WTC11 (cell line): ENCODE data around the gene PPIG. TPM values are rescaled to one million over a fixed set of nuclear protein-coding genes. Genes with fewer than 3 reads are reported as not detected.

Source experiments
- ATAC-seq: fragments of 200-7000 bp; cut with Tn5 transposase; 2 replicates; pipeline ENCODE4 v1.10.0; 2021; ENCODE audit warnings: mild to moderate bottlenecking, moderate library complexity
- CTCF ChIA-PET: fragments of 300-600 bp; sonication (Branson Sonifier 250); formaldehyde crosslinking; loops from one replicate; lab custom pipeline; 2021; ENCODE audit warnings: antibody characterized with exemption; lab: Charles Lee
- POLR2A ChIA-PET: fragments of 350-600 bp; sonication (Branson Sonifier 250); formaldehyde crosslinking; loops from one replicate; lab custom pipeline; 2021; ENCODE audit warnings: antibody characterized with exemption; lab: Charles Lee
- DNase-seq: peaks from one replicate; pipeline ENCODE4 v3.0.0; 2021; ENCODE audit warnings: low spot score
- H3K27ac Mint-ChIP-seq: 2 replicates; pipeline ENCODE4 v1.8.0; 2021; ENCODE audit warnings: mixed read lengths
- H3K27me3 Mint-ChIP-seq: 2 replicates; pipeline ENCODE4 v1.8.0; 2021; ENCODE audit warnings: low read depth, mild to moderate bottlenecking, moderate library complexity, mixed read lengths
- H3K36me3 Mint-ChIP-seq: 2 replicates; pipeline ENCODE4 v1.8.0; 2021; ENCODE audit warnings: mixed read lengths
- H3K4me1 Mint-ChIP-seq: 2 replicates; pipeline ENCODE4 v1.8.0; 2022; ENCODE audit warnings: mixed read lengths
- H3K4me3 Mint-ChIP-seq: 2 replicates; pipeline ENCODE4 v1.8.0; 2021; ENCODE audit warnings: mild to moderate bottlenecking, moderate library complexity, mixed read lengths
- H3K9me3 Mint-ChIP-seq: 2 replicates; pipeline ENCODE4 v1.8.0; 2021; ENCODE audit warnings: mixed read lengths
- ATF2 ChIP-seq: sonication (generic); formaldehyde crosslinking; IDR thresholded peaks from 2 replicates; pipeline ENCODE4 v1.8.1; 2022; ENCODE audit warnings: low read depth, missing genetic modification reagents, borderline replicate concordance
- CREM ChIP-seq: sonication (generic); formaldehyde crosslinking; IDR thresholded peaks from 2 replicates; pipeline ENCODE4 v1.8.1; 2022; ENCODE audit warnings: mild to moderate bottlenecking, missing genetic modification reagents, moderate library complexity
- ELF4 ChIP-seq: sonication (generic); formaldehyde crosslinking; IDR thresholded peaks from 2 replicates; pipeline ENCODE4 v1.8.1; 2022; ENCODE audit warnings: low read depth, mild to moderate bottlenecking, moderate library complexity, missing genetic modification reagents
- EMX1 ChIP-seq: fragments of 250-450 bp; sonication (Bioruptor Pico); IDR thresholded peaks from 2 replicates; pipeline ENCODE4 v1.8.0; 2021; ENCODE audit warnings: mild to moderate bottlenecking
- FOXP4 ChIP-seq: sonication (generic); formaldehyde crosslinking; IDR thresholded peaks from 2 replicates; pipeline ENCODE4 v1.8.0; 2022; ENCODE audit warnings: mild to moderate bottlenecking, missing genetic modification reagents
- GABPB1 ChIP-seq: sonication (generic); formaldehyde crosslinking; IDR thresholded peaks from 2 replicates; pipeline ENCODE4 v1.8.1; 2023; ENCODE audit warnings: mild to moderate bottlenecking, missing genetic modification reagents
- IRF2 ChIP-seq: sonication (generic); formaldehyde crosslinking; IDR thresholded peaks from 2 replicates; pipeline ENCODE4 v1.8.0; 2022; ENCODE audit warnings: low read depth, missing genetic modification reagents, borderline replicate concordance
- NR2C2 ChIP-seq: sonication (generic); formaldehyde crosslinking; IDR thresholded peaks from 2 replicates; pipeline ENCODE4 v1.8.0; 2022; ENCODE audit warnings: mild to moderate bottlenecking, missing genetic modification reagents
- NR3C1 ChIP-seq: sonication (generic); formaldehyde crosslinking; conservative IDR thresholded peaks from 2 replicates; pipeline ENCODE4 v1.8.1; 2023; ENCODE audit warnings: low read depth, mild to moderate bottlenecking, missing genetic modification reagents
- OVOL2 ChIP-seq: fragments of 250-450 bp; sonication (Bioruptor Pico); IDR thresholded peaks from 2 replicates; pipeline ENCODE4 v1.9.0; 2021; ENCODE audit warnings: mild to moderate bottlenecking, borderline replicate concordance
- PRRX2 ChIP-seq: fragments of 250-450 bp; sonication (Bioruptor Pico); IDR thresholded peaks from 2 replicates; pipeline ENCODE4 v1.8.0; 2021; ENCODE audit warnings: mild to moderate bottlenecking
- STAT6 ChIP-seq: sonication (generic); formaldehyde crosslinking; conservative IDR thresholded peaks from 2 replicates; pipeline ENCODE4 v1.8.1; 2023; ENCODE audit warnings: mild to moderate bottlenecking, low read depth, missing genetic modification reagents, moderate library complexity
- ZBTB43 ChIP-seq: sonication (generic); formaldehyde crosslinking; IDR thresholded peaks from 2 replicates; pipeline ENCODE4 v1.8.1; 2023; ENCODE audit warnings: mild to moderate bottlenecking, missing genetic modification reagents
- ZMAT4 ChIP-seq: fragments of 250-450 bp; sonication (Bioruptor Pico); IDR thresholded peaks from 2 replicates; pipeline ENCODE4 v1.9.0; 2021; ENCODE audit warnings: mild to moderate bottlenecking
- ZNF219 ChIP-seq: sonication (generic); formaldehyde crosslinking; IDR thresholded peaks from 2 replicates; pipeline ENCODE4 v1.8.0; 2023; ENCODE audit warnings: missing genetic modification reagents, mild to moderate bottlenecking, borderline replicate concordance
- ZNF232 ChIP-seq: sonication (generic); formaldehyde crosslinking; IDR thresholded peaks from 2 replicates; pipeline ENCODE4 v1.8.0; 2022; ENCODE audit warnings: mild to moderate bottlenecking, missing genetic modification reagents
- ZNF317 ChIP-seq: sonication (generic); formaldehyde crosslinking; IDR thresholded peaks from 2 replicates; pipeline ENCODE4 v1.8.1; 2023; ENCODE audit warnings: low read depth, mild to moderate bottlenecking, moderate library complexity, missing genetic modification reagents, borderline replicate concordance
- ZNF532 ChIP-seq: fragments of 250-450 bp; sonication (Bioruptor Pico); IDR thresholded peaks from 2 replicates; pipeline ENCODE4 v1.9.0; 2021; ENCODE audit warnings: mild to moderate bottlenecking, borderline replicate concordance
- ZSCAN18 ChIP-seq: fragments of 250-450 bp; sonication (Bioruptor Pico); IDR thresholded peaks from 2 replicates; pipeline ENCODE4 v2.1.2; 2022; ENCODE audit warnings: mild to moderate bottlenecking, moderate library complexity
- total RNA-seq: library from RNA; stranded (reverse); gene quantifications from 3 replicates; pipeline ENCODE4 v1.2.3, GENCODE V29; 2021
- TF ChIP-seq, protein P1 (sequence below): fragments of 250-450 bp; sonication (Bioruptor Pico); IDR thresholded peaks from 2 replicates; pipeline ENCODE4 v1.9.0; 2021; ENCODE audit warnings: moderate library complexity, mild to moderate bottlenecking, inconsistent platforms, borderline replicate concordance
- TF ChIP-seq, protein P2 (sequence below): sonication (generic); formaldehyde crosslinking; conservative IDR thresholded peaks from 2 replicates; pipeline ENCODE4 v1.8.1; 2022; ENCODE audit warnings: mild to moderate bottlenecking, missing genetic modification reagents

PPIG gene
- total RNA-seq, 1 experiment from 2014 or later: 77.7 TPM

- no peak for TF ChIP-seq GABPB1 (CRISPR knock-in tag)
Observed at GRCh38 chr2:169649278-169649677, 65.1 kb downstream of the PPIG start (continued).

GRCh38 chr2:169653636-169654035 is 69.5 kb downstream of the PPIG start:
- Mint-ChIP-seq H3K9me3 (no peaks in the 10 kb centered on the region), H3K4me3 (no peak overlapping the region), H3K4me1 (no peaks in the 10 kb centered on the region), H3K27me3 (no peaks in the 10 kb centered on the region; the same call in 1 of the 2 replicates), H3K27ac (no peak overlapping the region), H3K36me3 (no peaks in the 10 kb centered on the region)
- ChIA-PET CTCF (no interaction called here), POLR2A (no interaction called here)
- TF ChIP-seq ELF4 (CRISPR knock-in tag) (no peak), OVOL2 (CRISPR knock-in tag) (no peak), ZNF232 (CRISPR knock-in tag) (no peak), FOXP4 (CRISPR knock-in tag) (no peak), ATF2 (CRISPR knock-in tag) (no peak), ZBTB43 (no peak), EMX1 (CRISPR knock-in tag) (no peak), NR3C1 (no peak), PRRX2 (CRISPR knock-in tag) (no peak), ZNF317 (no peak), NR2C2 (CRISPR knock-in tag) (no peak), ZMAT4 (CRISPR knock-in tag) (no peak), IRF2 (no peak), ZNF219 (no peak), ZSCAN18 (CRISPR knock-in tag) (no peak), STAT6 (CRISPR knock-in tag) (no peak), ZNF532 (CRISPR knock-in tag) (no peak), CREM (no peak)
- TF ChIP-seq, protein P1, sequence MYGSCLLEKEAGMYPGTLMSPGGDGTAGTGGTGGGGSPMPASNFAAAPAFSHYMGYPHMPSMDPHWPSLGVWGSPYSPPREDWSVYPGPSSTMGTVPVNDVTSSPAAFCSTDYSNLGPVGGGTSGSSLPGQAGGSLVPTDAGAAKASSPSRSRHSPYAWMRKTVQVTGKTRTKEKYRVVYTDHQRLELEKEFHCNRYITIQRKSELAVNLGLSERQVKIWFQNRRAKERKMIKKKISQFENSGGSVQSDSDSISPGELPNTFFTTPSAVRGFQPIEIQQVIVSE (CRISPR knock-in tag): no peak
- TF ChIP-seq, protein P2, sequence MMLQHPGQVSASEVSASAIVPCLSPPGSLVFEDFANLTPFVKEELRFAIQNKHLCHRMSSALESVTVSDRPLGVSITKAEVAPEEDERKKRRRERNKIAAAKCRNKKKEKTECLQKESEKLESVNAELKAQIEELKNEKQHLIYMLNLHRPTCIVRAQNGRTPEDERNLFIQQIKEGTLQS: no peak
- no peak for DNase-seq
- no peak for ATAC-seq
